HG03565 (cell line): ENCODE data around the gene ELP5.
A peak's percentile ranks its signal among the peaks of the same experiment; 100 is the strongest.

ENCODE experiments used
- ATAC-seq: cut with Tn5 transposase; IDR thresholded peaks from one replicate; pipeline ENCODE4 v1.9.1; 2021; ENCODE audit warnings: mild to moderate bottlenecking, moderate library complexity; ENCODE audit not compliant: unreplicated experiment

Gene ELP5

DNA sequence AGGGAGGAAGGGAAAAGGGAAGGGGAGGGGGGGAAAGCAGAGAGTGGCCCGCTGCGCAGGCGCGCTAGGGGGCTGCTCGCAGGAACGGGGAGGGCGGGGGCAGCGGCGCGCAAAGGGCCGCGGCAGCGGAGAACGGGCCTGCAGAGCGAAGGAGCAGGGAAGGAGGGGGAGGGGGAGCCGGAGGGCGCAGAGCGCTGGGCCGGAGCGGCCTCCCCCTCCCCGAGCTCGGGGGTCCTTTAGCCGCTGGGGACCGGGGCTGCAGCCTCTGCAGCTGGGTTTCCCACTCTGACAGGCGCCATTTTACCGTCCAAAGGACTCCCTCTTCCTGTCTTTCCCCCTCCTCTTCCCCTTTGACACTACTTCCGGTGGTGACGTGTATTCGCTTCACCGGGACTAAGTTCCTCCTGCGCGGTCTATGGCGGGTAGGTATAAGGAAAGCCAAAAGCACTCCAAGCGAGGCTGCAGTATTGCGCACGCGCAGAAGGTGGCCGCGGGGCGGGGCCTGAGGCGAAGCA is 297 bp upstream of the ELP5 start, which contains the start of gene CTDNEP1:
CTDNEP1 (minus strand) TSS at position 74 of the 515 bp plus-strand sequence. CDS start 438 bp downstream, outside the sequence.
- peak; percentile 74 for ATAC-seq

GRCh38 chr17:7253082-7253481 is 1.1 kb downstream of the ELP5 start:
- no peak for ATAC-seq

DNA sequence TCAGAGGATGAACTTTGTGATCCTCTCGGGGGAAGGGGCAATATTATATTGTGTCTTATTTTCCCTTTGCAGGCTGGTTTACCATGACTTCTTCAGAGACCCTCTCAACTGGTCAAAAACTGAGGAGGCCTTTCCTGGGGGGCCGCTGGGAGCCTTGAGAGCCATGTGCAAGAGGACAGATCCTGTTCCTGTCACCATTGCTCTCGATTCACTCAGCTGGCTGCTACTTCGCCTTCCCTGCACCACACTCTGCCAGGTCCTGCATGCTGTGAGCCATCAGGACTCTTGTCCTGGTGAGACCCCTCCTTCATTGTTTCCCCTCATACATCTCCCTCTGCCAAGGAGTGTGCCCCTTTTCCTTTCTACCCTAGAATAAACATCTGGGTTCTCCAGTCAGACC is 2.5 kb downstream of the ELP5 start:
- ATAC-seq, result no peak

DNA sequence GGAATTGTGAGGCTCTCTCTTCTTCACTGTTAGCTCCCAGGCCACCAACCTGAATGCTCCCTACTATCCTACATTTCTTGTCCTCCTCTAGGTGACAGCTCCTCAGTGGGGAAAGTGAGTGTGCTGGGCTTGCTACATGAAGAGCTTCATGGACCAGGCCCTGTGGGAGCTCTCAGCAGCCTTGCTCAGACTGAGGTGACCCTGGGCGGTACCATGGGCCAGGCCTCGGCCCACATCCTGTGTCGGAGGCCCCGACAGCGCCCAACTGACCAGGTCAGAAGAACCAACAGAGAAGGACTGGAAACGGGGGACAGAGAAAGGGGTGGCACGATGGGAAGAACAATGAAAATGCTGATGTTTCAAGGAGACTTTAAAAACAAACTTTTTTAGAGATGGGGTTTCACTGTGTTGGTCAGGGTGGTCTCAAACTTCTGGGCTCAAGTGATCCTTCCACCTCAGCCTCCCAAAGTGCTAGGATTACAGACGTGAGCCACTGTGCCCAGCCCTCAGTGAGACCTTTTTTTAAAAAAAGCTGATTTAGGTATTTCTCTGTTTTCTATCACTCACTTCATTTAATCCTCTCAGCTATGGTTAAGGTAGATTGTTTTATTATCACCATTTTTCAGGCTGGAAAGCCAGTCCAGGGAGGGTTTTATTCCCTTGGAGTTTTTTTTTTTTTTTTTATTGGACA is 4.9 kb downstream of the ELP5 start:
- no peak for ATAC-seq

DNA sequence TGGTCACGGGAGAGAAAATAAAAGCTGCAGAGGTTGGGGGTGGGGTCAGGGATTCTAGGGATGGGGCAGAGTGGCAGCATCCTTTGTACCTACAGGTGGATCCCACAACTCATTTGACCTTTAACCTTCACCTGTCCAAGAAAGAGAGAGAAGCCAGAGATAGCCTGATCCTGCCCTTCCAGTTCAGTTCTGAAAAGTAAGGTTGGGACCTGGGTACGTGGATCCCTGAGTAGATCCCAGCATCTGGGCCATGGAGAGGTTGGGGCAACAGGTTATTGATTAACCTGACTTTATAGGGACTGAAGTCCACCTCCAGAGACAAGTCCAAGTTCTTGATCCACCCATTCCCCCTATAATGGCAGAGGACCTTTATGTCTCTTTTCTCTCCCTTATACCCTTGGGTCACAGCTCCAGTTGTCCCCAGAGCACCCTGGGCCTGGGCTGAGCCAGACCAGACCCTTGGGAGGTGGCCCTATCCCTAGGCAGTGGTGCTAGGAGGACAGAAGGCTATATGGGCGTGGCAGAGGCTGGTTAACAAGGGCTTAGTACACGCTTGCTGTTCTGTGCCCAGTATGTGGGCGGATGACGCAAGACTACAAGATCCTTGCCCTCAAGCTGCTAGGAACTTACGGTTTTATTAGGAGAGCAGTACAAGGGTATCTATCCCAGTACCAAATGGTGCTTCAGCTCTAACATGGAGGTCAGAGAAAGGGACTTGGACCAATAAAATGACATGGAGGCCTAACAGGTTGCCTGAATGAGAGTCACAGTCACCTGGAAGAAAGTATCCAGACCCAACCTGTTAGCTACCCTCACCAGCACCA is 6.9 kb downstream of the ELP5 start:
- ATAC-seq, result no peak

- no peak for ATAC-seq
Measured at GRCh38 chr17:7259555-7259889, 7.5 kb downstream of the ELP5 start.

GRCh38 chr17:7260151-7260550 is 8.1 kb downstream of the ELP5 start:
- no peak for ATAC-seq

- ATAC-seq, result no peak
Measured at GRCh38 chr17:7260651-7261378, 8.8 kb downstream of the ELP5 start.

DNA sequence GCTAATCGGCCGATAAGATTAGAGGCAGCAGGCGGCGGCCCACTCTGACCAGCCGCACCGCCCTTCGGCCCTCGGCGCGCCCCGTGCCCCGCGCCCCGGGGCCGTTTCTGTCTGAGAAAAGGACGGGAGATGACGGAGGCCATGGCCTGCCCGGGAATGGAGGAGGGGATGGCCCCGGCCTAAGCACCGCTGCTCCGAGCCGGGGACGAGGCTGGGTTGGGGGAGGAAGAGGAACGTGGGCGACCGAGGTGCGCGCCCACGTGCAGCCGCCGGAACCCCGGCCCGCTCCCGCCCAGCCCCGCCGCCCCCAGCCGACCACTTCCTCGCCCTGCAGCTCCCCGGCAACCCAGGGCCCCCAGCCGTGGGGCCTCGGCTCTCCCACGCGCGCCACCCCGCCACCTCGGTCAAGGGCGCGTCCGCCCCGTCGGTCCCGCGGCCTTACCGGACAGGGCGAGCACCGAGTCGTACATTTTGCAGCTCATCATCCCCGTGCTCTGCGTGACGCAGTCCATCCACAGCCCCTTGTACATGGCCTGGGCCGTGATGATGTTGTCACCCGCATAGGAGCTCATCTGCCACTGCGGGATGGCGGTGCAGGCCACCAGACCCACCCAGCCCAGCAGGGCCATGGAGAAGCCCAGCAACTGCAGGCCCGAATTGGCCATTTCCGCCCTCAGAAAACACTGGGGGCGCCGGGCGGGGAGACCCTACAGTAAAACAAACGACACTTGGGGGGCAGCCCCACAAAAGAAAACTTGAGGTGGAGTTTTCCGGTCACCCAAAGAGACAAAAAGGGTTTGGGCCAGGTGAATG is 9.6 kb downstream of the ELP5 start:
- ATAC-seq, result no peak

- ATAC-seq, result no peak
Measured at GRCh38 chr17:7262192-7262934, 10.3 kb downstream of the ELP5 start, which contains the start of gene CLDN7. Gene CLDN7 (minus strand): TSS chr17:7262478. CDS start chr17:7262043, 435 bp downstream.

DNA sequence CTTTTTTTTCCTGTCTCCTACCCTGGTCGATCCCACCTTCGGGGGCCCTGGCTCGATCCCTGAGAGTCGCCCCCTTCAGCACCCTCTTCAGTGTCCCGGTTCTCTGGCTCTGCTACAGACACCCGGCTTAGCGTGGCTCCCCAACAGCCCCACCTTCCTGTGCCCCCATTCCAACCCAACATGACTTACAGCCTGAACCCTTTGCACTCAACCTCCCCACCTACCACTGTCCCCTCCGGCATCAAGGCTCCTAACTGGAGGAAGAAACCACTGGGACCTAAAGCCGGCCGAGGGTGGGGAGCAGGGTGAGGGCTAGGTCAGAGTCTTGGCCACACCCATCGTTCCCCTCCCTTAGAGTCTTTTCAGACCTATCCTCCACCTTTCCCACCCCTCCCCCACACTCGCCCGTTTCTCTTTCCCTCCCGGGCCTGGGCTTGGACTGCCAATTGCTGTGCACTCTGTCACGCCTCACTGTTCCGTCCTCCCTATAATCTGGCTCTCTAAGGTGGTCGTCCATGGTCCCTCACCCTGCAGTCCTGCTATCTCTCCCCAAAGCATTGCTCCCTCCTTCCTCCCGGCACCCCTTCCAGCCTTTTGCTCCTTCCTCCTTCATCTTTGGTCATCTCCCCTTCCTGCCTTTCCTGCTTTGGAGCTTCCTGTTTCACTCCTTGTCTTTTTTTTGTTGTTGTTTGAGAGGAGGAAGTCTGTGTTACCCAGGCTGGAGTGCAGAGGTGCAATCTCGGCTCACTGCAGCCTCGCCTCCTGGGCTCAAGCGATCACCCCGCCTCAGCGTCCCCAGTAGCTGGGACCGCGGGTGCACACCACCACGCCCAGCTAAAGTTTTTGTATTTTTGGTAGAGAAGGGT is 11.2 kb downstream of the ELP5 start:
- no peak for ATAC-seq

DNA sequence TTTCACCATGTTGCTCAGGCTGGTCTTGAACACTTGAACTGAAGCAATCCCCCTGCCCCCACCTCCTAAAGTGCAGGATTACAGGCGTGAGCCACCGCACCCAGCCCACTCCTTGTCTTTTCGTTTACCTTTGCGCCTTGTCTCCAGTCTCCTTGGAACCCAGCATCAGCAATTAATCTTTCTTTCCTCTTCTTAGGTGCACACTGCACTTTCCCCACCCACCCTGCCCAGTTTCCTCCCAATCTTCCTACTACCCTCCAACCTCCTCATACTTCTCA is 11.7 kb downstream of the ELP5 start:
- no peak for ATAC-seq

GRCh38 chr17:7266784-7267183 is 14.8 kb downstream of the ELP5 start:
- no peak for ATAC-seq

DNA sequence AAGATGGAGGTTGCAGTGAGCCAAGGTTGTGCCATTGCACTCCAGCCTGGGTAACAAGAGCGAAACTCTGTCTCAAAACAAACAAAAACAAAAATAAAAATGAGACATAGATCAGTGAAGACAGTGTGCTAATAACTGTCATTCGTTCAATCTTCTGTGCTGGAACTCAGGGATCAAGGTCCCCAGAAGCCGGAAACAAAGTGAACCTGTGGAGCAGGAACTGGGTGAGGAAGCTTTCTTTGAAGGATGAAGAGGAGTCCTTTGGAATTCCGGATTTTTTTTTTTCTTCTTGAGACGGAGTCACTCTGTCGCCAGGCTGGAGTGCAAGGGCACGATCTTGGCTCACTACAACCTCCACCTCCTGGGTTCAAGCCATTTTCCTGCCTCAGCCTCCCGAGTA is 27.4 kb downstream of the ELP5 start:
- ATAC-seq, result no peak

- peak; percentile 40 for ATAC-seq
Measured at GRCh38 chr17:7280519-7281073, 28.6 kb downstream of the ELP5 start.

DNA sequence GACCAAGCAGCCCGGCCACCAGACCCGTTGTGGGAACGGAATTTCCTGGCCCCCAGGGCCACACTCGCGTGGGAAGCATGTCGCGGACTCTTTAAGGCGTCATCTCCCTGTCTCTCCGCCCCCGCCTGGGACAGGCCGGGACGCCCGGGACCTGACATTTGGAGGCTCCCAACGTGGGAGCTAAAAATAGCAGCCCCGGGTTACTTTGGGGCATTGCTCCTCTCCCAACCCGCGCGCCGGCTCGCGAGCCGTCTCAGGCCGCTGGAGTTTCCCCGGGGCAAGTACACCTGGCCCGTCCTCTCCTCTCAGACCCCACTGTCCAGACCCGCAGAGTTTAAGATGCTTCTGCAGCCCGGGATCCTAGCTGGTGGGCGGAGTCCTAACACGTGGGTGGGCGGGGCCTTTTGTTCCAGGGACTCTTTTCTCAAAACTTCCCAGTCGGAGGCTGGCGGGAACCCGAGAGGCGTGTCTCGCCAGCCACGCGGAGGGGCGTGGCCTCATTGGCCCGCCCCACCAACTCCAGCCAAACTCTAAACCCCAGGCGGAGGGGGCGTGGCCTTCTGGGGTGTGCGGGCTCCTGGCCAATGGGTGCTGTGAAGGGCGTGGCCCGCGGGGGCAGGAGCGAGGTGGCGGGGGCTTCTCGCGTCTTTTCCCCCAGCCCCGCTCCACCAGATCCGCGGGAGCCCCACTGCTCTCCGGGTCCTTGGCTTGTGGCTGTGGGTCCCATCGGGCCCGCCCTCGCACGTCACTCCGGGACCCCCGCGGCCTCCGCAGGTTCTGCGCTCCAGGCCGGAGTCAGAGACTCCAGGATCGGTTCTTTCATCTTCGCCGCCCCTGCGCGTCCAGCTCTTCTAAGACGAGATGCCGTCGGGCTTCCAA is 29.3 kb downstream of the ELP5 start, which contains the start of gene SLC2A4:
SLC2A4 (plus strand) TSS at position 645 of the 879 bp plus-strand sequence; CDS start at position 862, 217 bp downstream.
- ATAC-seq, result no peak

GRCh38 chr17:7281953-7282751 is 30.1 kb downstream of the ELP5 start:
- ATAC-seq, result no peak
